ENCODE measurements around the gene CMTM8. TPM values are rescaled to one million over a fixed set of nuclear protein-coding genes. Genes with fewer than 3 reads are reported as not detected.

The CMTM8 gene
- total and polyA plus RNA-seq, 2 of the 8 experiments (the other 6 are each of a cell fraction or from before 2014, with no cell fraction given): 10.5 to 22.4 TPM

GRCh38 chr3:32359766-32360492 lies 121.4 kb downstream of the CMTM8 start:
- Histone ChIP-seq H2AFZ (ENCODE audit: low read length) (no peak overlapping the region), H4K20me1 (replicated peaks in 1 of 2; ENCODE audit: control insufficient read depth in 1 of 2, insufficient read depth in 2 of 2, low read length in 2 of 2) (no peaks in the 10 kb centered on the region), H3K27me3 (replicated peaks in 1 of 4; ENCODE audit: control insufficient read depth in 3 of 4, extremely low read depth in 1 of 4, insufficient read depth in 3 of 4, low read length in 3 of 4) (no peaks in the 10 kb centered on the region), H4K91ac (replicated peaks; ENCODE audit: insufficient read length, low read length) (no peak overlapping the region), H4K5ac (ENCODE audit: insufficient read length, low read depth, low read length) (no peak overlapping the region), H3K23ac (ENCODE audit: insufficient read length) (no peak overlapping the region), H2BK120ac (replicated peaks; ENCODE audit: low read depth, low read length) (no peak overlapping the region), H3K23me2 (ENCODE audit: low read depth, low read length) (no peaks in the 10 kb centered on the region; the same call in 1 of the 2 replicates), H3K56ac (replicated peaks; ENCODE audit: insufficient read length, low read depth, low read length) (no peak overlapping the region), H3K9ac (replicated peaks in 1 of 4; ENCODE audit: extremely low read depth in 1 of 4, low read depth in 3 of 4, low read length in 3 of 4) (no peak overlapping the region), H2BK5ac (ENCODE audit: low read depth, low read length) (no peak overlapping the region; the same call in 1 of the 2 replicates), H3K36me3 (ENCODE audit: control insufficient read depth in 2 of 4, insufficient read depth in 4 of 4, low read length in 3 of 4) (no peaks in the 10 kb centered on the region), H3K18ac (ENCODE audit: extremely low read depth, low read length) (no peak overlapping the region), H2BK12ac (ENCODE audit: low read depth, low read length) (no peak overlapping the region), H3K4me2 (ENCODE audit: insufficient read depth in 1 of 2, low read depth in 2 of 2, low read length in 2 of 2) (no peak overlapping the region), H2AK5ac (ENCODE audit: low read depth, low read length) (no peak overlapping the region), H3K14ac (ENCODE audit: insufficient read length) (no peak overlapping the region), H3K79me1 (ENCODE audit: low read depth, low read length) (no peaks in the 10 kb centered on the region; the same call in 1 of the 2 replicates), H3K79me2 (ENCODE audit: control insufficient read depth in 1 of 2, insufficient read depth in 2 of 2, low read length in 2 of 2) (no peaks in the 10 kb centered on the region), H3K4me1 (replicated peaks in 1 of 4; ENCODE audit: control insufficient read depth in 3 of 4, insufficient read depth in 4 of 4, low read length in 3 of 4) (peaks cover 0 to 15% (median 4%) of the 10 kb centered on the region in 4 experiments; a peak in 5 of 7 replicates), H4K8ac (ENCODE audit: extremely low read depth, insufficient read depth, low read length) (no peak overlapping the region), H3K4ac (replicated peaks; ENCODE audit: insufficient read length, low read depth, low read length) (no peak overlapping the region), H3K4me3 (ENCODE audit: extremely low read depth in 1 of 4, insufficient read depth in 2 of 4, low read depth in 3 of 4, low read length in 4 of 4) (no peak overlapping the region), H2BK15ac (ENCODE audit: low read length) (no peak overlapping the region), H3K9me3 (ENCODE audit: insufficient read depth in 2 of 2, low read depth in 1 of 2, low read length in 1 of 2) (no peaks in the 10 kb centered on the region), H2BK20ac (ENCODE audit: low read length) (no peak overlapping the region), H3K27ac (ENCODE audit: low read depth, low read length) (0 out of 2 replicates have a peak overlapping the region, but pooled peaks have one; percentile 35)
- CTCF ChIA-PET (ENCODE audit: partially characterized antibody): interaction anchor here (0.8 to 8.8 kb wide), 3 partner anchors 10 to 81 kb away, joined by 3 to 91 read pairs (median 4); no protein-coding TSS in a partner anchor
- WGBS, 2 experiments (ENCODE audit: extremely low coverage in 1 of 2, insufficient coverage in 1 of 2, insufficient read length in 1 of 2, insufficient replicate concordance in 2 of 2, low coverage in 1 of 2, low lambda C conversion rate in 2 of 2, missing lambda C conversion rate in 1 of 2): 80% methylated on average over 5 of the region's 5 CpGs; no CpG with 5 or more reads in 1 of the 2 experiments
- TF ChIP-seq KDM1A (IDR thresholded peaks at IDR 0.05; ENCODE audit: borderline replicate concordance, low read length) (peak; percentile 97), HDAC2 (IDR thresholded peaks at IDR 0.05; ENCODE audit: borderline replicate concordance in 1 of 2, low read depth in 2 of 2, low read length in 2 of 2) (peak in 1 of 2 experiments; percentile 95; a peak in 1 of 4 replicates), SIRT6 (IDR thresholded peaks at IDR 0.05; ENCODE audit: low read length) (no peak), TEAD4 (IDR thresholded peaks at IDR 0.05; ENCODE audit: low read depth, low read length) (peak; percentile 90)
- no peak for FAIRE-seq
- peak in 1 of 2 experiments; percentile 36 for DNase-seq (ENCODE audit: low read depth in 1 of 2, low spot score in 2 of 2)
- POLR2A ChIA-PET (ENCODE audit: partially characterized antibody): no interaction called here
